Effector memory CD8-positive, alpha-beta T cell (primary cell): ENCODE data around the gene ADRM1.

Experiments
- ATAC-seq: fragments of 150-1000 bp; cut with Tn5 transposase; replicated peaks from 2 replicates; pipeline ENCODE4 v1.10.0; 2021; ENCODE audit warnings: mild to moderate bottlenecking, moderate library complexity
- DNase-seq, 3 experiments: peaks; one replicate each; pipeline ENCODE4 v3.0.0; 2021
- H3K27ac Mint-ChIP-seq, 2 donors: one replicate each; pipeline ENCODE4 v1.8.0; 2022; ENCODE audit warnings: mild to moderate bottlenecking in 2 of 2, mixed read lengths in 2 of 2, moderate library complexity in 2 of 2
- H3K27me3 Mint-ChIP-seq, 2 donors: one replicate each; pipeline ENCODE4 v1.8.0; 2022; ENCODE audit warnings: mixed read lengths in 2 of 2
- H3K36me3 Mint-ChIP-seq: one replicate; pipeline ENCODE4 v1.8.0; 2022; ENCODE audit warnings: mild to moderate bottlenecking, moderate library complexity, mixed read lengths; ENCODE audit not compliant: insufficient read depth
- H3K4me1 Mint-ChIP-seq, 2 donors: one replicate each; pipeline ENCODE4 v1.8.0; 2022; ENCODE audit warnings: low read depth in 2 of 2, mixed read lengths in 2 of 2
- H3K4me3 Mint-ChIP-seq, 2 donors: one replicate each; pipeline ENCODE4 v1.8.0; 2022; ENCODE audit warnings: mild to moderate bottlenecking in 2 of 2, mixed read lengths in 2 of 2, moderate library complexity in 2 of 2
- H3K9me3 Mint-ChIP-seq, 2 donors: one replicate each; pipeline ENCODE4 v1.8.0; 2022; ENCODE audit warnings: mixed read lengths in 2 of 2

The ADRM1 gene

GRCh38 chr20:62284448-62284847 is 18.3 kb upstream of the ADRM1 start:
- H3K9me3 Mint-ChIP-seq: no peaks in the 10 kb centered on the region
- no peaks in the 10 kb centered on the region for H3K27me3 Mint-ChIP-seq
- no peak for ATAC-seq
- H3K27ac Mint-ChIP-seq: no peak overlapping the region
- no peak overlapping the region for H3K4me3 Mint-ChIP-seq
- H3K4me1 Mint-ChIP-seq: no peaks in the 10 kb centered on the region
- no peak for DNase-seq
- peaks cover 51% of the 10 kb centered on the region for H3K36me3 Mint-ChIP-seq

GRCh38 chr20:62285151-62285550 is 17.6 kb upstream of the ADRM1 start:
- Mint-ChIP-seq H3K27me3 (no peaks in the 10 kb centered on the region), H3K9me3 (no peaks in the 10 kb centered on the region), H3K4me1 (no peaks in the 10 kb centered on the region), H3K27ac (peak overlapping the region in 1 of 2 donors; percentile 65), H3K4me3 (no peak overlapping the region), H3K36me3 (peaks cover 45% of the 10 kb centered on the region)
- ATAC-seq (no peak), DNase-seq (no peak)

DNA sequence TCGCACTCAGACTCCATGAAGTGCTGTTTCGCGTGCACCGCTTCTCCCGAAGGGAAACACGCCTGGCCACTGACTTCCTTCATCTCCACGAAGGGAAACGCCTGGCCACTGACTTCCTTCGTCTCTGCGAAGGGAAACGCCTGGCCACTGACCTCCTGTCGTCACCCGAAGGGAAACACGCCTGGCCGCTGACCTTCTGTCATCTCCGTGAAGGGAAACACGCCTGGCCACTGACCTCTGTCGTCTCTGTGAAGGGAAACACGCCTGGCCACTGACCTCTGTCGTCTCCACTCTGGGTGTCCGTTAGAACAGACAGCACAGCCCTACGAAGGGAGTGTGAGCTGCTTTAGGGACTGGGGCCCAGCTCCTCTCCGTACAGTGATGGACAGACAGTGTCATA is 17.1 kb upstream of the ADRM1 start:
- H3K36me3 Mint-ChIP-seq: peaks cover 44% of the 10 kb centered on the region
- ATAC-seq (no peak), DNase-seq (no peak)
- no peaks in the 10 kb centered on the region for H3K9me3 Mint-ChIP-seq
- no peaks in the 10 kb centered on the region for H3K4me1 Mint-ChIP-seq
- H3K27ac Mint-ChIP-seq: no peak overlapping the region
- H3K4me3 Mint-ChIP-seq: no peak overlapping the region
- no peaks in the 10 kb centered on the region for H3K27me3 Mint-ChIP-seq

DNA sequence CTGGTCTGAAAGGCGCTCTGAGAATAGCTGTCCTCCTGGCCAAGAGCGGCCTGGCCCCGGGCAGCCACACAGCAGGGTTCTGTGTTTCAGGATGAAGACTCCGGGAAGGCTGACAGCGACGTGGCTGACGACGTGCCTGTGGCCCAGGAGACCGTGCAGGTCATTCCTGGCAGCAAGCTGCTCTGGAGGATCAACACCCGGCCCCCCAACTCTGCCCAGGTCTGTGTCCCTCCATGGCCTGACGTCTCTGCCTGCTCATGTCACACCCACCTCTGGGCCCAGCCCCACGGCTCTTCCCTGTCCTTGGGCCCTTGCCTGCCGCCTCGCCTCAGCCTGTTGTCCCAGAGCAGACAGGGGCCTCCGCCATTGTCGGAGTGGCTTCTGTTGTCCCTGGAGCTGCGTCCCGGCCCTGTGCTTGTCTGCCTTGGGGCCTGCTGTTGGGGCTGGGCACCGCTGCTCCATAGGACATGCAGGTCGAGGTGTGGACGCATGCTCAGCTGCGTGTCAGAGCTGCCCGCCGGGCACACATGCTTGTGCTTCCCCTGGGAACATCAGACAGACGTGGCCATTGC is 16.2 kb upstream of the ADRM1 start:
- no peak overlapping the region for H3K4me3 Mint-ChIP-seq
- no peak for DNase-seq
- no peaks in the 10 kb centered on the region for H3K27me3 Mint-ChIP-seq
- no peak for ATAC-seq
- H3K27ac Mint-ChIP-seq: no peak overlapping the region
- peaks cover 42% of the 10 kb centered on the region for H3K36me3 Mint-ChIP-seq
- H3K4me1 Mint-ChIP-seq: peaks cover 7 to 8% of the 10 kb centered on the region in 2 donors
- H3K9me3 Mint-ChIP-seq: no peaks in the 10 kb centered on the region

- Mint-ChIP-seq H3K36me3 (peaks cover 41% of the 10 kb centered on the region), H3K4me3 (no peak overlapping the region), H3K27ac (no peak overlapping the region), H3K9me3 (no peaks in the 10 kb centered on the region), H3K27me3 (no peaks in the 10 kb centered on the region), H3K4me1 (peaks cover 11 to 12% of the 10 kb centered on the region in 2 donors)
- ATAC-seq: no peak
- no peak for DNase-seq
Observed at GRCh38 chr20:62287129-62287528, 15.7 kb upstream of the ADRM1 start.

DNA sequence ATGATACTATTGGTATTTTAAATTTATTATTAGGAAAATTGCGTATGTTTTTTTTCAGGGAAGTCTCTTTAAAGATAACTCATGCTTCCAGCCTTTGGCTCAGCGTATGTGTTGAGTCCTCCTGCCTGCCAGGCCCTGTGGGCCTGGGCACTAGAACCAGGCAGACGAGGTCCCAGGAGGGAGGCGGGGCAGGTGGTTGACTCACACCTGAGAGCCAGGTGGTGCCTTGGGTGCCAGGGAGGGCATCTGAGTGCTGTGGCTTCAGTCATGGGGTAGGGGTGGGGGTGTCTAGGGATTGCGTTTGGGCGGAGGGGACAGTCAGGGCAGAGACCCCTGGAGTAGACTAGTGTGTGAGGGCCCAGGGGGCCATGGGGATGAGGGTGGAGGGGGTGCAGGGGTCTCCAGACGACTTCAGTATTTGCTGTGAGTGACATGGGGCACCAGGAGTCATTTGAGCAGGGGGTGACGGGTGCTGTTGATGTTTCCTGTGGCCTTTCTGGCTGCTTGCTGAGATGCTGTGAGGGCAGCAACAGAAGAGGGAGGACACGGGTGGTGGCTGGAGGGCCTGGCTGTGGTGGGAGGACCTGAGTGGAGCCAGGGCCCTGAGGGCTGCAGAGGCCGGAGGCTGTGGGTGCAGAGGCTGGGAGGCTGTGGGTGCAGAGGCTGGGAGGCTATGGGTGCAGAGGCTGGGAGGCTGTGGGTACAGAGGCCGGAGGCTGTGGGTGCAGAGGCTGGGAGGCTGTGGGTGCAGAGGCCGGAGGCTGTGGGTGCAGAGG is 14.8 kb upstream of the ADRM1 start:
- ATAC-seq: no peak
- H3K27me3 Mint-ChIP-seq: no peaks in the 10 kb centered on the region
- H3K27ac Mint-ChIP-seq: peak overlapping the region; percentile 71 to 83
- DNase-seq: no peak
- no peak overlapping the region for H3K4me3 Mint-ChIP-seq
- no peaks in the 10 kb centered on the region for H3K9me3 Mint-ChIP-seq
- peaks cover 14 to 18% of the 10 kb centered on the region in 2 donors for H3K4me1 Mint-ChIP-seq
- H3K36me3 Mint-ChIP-seq: peaks cover 45% of the 10 kb centered on the region

DNA sequence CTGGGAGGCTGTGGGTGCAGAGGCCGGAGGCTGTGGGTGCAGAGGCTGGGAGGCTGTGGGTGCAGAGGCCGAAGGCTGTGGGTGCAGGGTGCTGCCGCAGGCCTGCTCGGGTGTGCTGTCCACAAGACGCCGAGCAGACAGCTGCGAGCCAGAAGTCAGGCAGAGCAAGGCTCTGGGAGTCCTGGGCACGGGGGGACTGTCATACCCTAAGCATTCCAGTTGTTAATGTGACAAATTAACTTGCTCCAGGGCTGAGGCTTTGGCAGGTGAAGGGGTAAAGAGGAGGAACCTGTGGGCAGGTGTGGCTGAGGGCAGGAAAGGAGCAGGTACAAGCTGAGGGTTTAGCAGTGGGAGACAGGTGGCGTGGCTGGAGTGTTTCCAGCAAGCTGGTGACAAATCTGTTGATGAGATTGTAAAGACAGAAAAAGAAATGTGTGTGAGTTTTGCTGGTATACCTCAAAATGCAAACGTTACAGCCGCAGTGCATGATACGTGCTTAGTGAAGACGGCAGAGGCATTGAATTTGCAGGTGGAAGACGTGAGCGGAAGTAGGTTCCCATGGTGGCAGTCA is 14.2 kb upstream of the ADRM1 start:
- Mint-ChIP-seq H3K4me1 (peaks cover 17 to 21% of the 10 kb centered on the region in 2 donors), H3K4me3 (no peak overlapping the region), H3K9me3 (no peaks in the 10 kb centered on the region), H3K36me3 (peaks cover 47% of the 10 kb centered on the region), H3K27me3 (no peaks in the 10 kb centered on the region), H3K27ac (peak overlapping the region in 1 of 2 donors; percentile 83)
- ATAC-seq: no peak
- DNase-seq: no peak

DNA sequence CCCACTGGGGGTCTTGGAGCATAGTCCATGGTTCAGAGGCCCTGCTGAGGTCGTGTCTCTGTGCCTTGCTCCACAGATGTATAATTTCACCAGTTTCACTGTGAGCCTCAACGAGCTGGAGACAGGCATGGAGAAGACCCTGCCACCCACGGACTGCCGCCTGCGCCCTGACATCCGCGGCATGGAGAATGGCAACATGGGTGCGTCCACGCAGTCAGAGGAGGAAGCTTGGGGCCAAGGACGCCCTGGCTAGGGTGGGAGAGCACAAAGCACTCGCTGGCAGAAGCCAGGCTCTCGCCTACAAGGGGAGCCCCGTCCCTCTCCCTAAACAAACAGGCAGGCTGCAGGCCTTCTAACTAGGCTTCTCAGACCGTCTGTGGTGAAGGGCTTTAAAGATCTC is 13.7 kb upstream of the ADRM1 start:
- H3K27me3 Mint-ChIP-seq: no peaks in the 10 kb centered on the region
- ATAC-seq: no peak
- no peaks in the 10 kb centered on the region for H3K9me3 Mint-ChIP-seq
- no peak overlapping the region for H3K4me3 Mint-ChIP-seq
- peaks cover 17 to 21% of the 10 kb centered on the region in 2 donors for H3K4me1 Mint-ChIP-seq
- peaks cover 47% of the 10 kb centered on the region for H3K36me3 Mint-ChIP-seq
- no peak overlapping the region for H3K27ac Mint-ChIP-seq
- DNase-seq: no peak

- Mint-ChIP-seq H3K27me3 (no peaks in the 10 kb centered on the region), H3K9me3 (no peaks in the 10 kb centered on the region), H3K27ac (no peak overlapping the region), H3K4me3 (no peak overlapping the region), H3K4me1 (peaks cover 17 to 21% of the 10 kb centered on the region in 2 donors), H3K36me3 (peaks cover 48% of the 10 kb centered on the region)
- DNase-seq (no peak), ATAC-seq (no peak)
Observed at GRCh38 chr20:62289898-62290297, 12.9 kb upstream of the ADRM1 start.

- ATAC-seq (peak; percentile 4), DNase-seq (no peak)
- H3K4me1 Mint-ChIP-seq: peaks cover 17 to 21% of the 10 kb centered on the region in 2 donors
- H3K36me3 Mint-ChIP-seq: peaks cover 44% of the 10 kb centered on the region
- H3K27me3 Mint-ChIP-seq: no peaks in the 10 kb centered on the region
- peak overlapping the region; percentile 75 to 90 for H3K27ac Mint-ChIP-seq
- no peaks in the 10 kb centered on the region for H3K9me3 Mint-ChIP-seq
- peak overlapping the region; percentile 68 to 75 for H3K4me3 Mint-ChIP-seq
Observed at GRCh38 chr20:62291251-62292066, 11.3 kb upstream of the ADRM1 start.

DNA sequence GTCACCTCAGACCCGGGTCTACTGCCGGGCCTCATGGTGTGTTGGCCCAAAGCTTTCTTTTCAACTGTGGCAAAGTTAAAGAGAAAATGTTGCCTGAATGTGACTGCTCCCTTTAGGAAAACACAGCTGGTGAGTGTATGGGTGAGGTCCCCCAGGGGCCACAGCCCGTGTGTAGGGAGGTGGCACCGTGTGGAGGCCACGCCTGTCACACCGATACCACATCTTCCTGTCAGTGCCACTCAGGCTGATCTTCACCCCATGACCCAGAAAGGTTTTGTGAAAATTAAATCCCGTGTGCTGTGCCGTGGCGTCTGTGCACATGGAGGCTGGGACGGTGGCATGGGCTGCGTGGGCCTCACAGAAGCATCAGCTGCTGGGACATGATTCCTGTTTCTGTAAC is 10.7 kb upstream of the ADRM1 start:
- peak overlapping the region; percentile 68 to 75 for H3K4me3 Mint-ChIP-seq
- peak; percentile 98 for ATAC-seq
- H3K4me1 Mint-ChIP-seq: peaks cover 17 to 21% of the 10 kb centered on the region in 2 donors
- H3K27ac Mint-ChIP-seq: peak overlapping the region; percentile 75 to 90
- H3K9me3 Mint-ChIP-seq: no peaks in the 10 kb centered on the region
- DNase-seq: peak; percentile 25 to 33 (median 29)
- peaks cover 39% of the 10 kb centered on the region for H3K36me3 Mint-ChIP-seq
- H3K27me3 Mint-ChIP-seq: no peaks in the 10 kb centered on the region

DNA sequence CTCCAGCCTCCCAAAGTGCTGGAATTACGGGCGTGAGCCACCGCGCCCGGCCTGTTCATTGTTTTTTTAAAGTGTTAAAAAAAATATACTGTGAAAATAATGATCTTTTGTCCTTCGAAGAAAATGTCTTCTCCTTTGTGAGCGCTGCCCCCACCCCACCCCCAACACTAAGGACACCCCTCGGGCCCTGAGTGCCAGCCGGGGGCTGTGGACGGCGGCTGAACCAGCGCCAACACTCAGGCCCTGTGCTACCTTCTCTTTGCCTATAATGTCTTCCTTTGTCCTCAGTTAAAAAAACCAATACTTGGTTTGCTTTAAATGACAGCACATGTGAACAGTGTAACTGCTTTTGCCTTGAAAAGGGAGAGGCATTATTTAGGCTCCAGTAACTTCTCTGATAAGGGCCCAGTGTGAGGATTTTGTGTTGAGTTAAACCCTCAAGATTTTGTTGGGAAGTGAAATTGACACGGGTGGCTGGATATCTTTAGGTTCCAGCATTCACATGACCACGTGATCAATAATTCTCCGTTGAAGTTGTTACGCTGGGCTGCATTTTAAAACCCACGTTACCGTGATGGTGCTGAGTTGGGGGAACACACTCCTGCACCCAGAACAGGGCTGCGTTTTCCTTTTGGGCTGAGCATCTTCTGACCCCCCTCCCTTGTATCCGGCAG is 9.5 kb upstream of the ADRM1 start:
- H3K27me3 Mint-ChIP-seq: no peaks in the 10 kb centered on the region
- H3K36me3 Mint-ChIP-seq: peaks cover 36% of the 10 kb centered on the region
- peaks cover 17 to 21% of the 10 kb centered on the region in 2 donors for H3K4me1 Mint-ChIP-seq
- peak overlapping the region; percentile 46 to 90 for H3K27ac Mint-ChIP-seq
- ATAC-seq (no peak), DNase-seq (no peak)
- peak overlapping the region; percentile 68 to 75 for H3K4me3 Mint-ChIP-seq
- H3K9me3 Mint-ChIP-seq: no peaks in the 10 kb centered on the region

- Mint-ChIP-seq H3K9me3 (no peaks in the 10 kb centered on the region), H3K36me3 (peaks cover 35% of the 10 kb centered on the region), H3K4me1 (peaks cover 17 to 21% of the 10 kb centered on the region in 2 donors), H3K27me3 (no peaks in the 10 kb centered on the region), H3K27ac (peak overlapping the region in 1 of 2 donors; percentile 44), H3K4me3 (no peak overlapping the region)
- no peak for DNase-seq
- no peak for ATAC-seq
Observed at GRCh38 chr20:62293946-62294345, 8.9 kb upstream of the ADRM1 start.
